ENCODE data around the gene ABCB10. TPM values are rescaled to one million over a fixed set of nuclear protein-coding genes. Genes with fewer than 3 reads are reported as not detected.
A peak's percentile ranks its signal among the peaks of the same experiment; 100 is the strongest.

Gene ABCB10
- polyA plus RNA-seq, 4 donors, result 7.8 to 31.9 (median 11.3) TPM

DNA sequence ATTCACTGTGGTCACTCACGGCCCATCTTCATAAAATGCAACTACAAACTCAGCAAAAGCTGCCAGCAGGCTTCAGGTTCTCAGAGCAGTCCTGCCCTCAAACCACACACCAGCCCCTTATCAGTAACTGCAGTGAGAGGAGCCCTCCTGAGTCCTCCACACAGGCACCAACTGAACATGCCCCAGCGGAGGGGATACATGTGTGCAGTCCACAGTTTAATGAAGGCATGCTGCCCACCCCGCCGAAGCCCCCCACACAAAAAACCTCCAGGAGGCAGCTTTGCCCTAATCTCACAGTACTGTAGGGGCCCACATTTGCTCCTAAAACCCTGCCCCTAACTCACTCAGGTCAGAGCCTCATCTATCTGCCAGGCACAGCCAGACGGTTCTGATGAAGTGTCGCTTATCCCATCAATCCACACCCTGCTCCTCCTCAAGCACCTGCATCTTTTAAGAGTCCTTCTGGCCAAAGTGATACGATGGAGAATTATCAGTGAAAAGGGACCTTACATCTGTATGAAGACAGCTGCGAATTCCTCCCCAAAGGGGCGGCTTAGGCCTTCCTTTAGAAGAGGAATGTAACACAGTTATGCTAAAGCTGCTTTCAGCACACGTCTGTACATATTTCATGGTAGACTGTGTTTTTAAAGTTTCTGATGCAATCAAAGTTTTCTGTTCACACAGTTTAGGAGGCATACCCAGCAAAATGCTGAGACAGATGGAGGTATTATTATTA, 3.5 kb downstream of the ABCB10 start:
- no peak overlapping the region for H3K27ac ChIP-seq (ENCODE audit: low read depth in 1 of 3, low read length in 2 of 3)
- peaks cover 0 to 11% (median 0%) of the 10 kb centered on the region in 3 donors for H3K36me3 ChIP-seq (ENCODE audit: control insufficient read depth in 3 of 3, insufficient read depth in 2 of 3, low read depth in 1 of 3, low read length in 3 of 3)
- FAIRE-seq (no peak), DNase-seq (no peak)
- peaks cover 3 to 12% (median 4%) of the 10 kb centered on the region in 3 donors for H3K4me1 ChIP-seq (ENCODE audit: control insufficient read depth in 3 of 3, insufficient read depth in 2 of 3, low read depth in 1 of 3, low read length in 2 of 3)
- no peak overlapping the region for H3K4me3 ChIP-seq (ENCODE audit: low read depth in 1 of 3, low read length in 3 of 3)
- H3K27me3 ChIP-seq (ENCODE audit: control insufficient read depth in 3 of 3, insufficient read depth in 3 of 3, low read length in 3 of 3), result no peaks in the 10 kb centered on the region
- 76 to 81% (median 80%) methylated on average over 10 of the region's 10 CpGs for WGBS, 3 donors
- H3K9me3 ChIP-seq (ENCODE audit: control insufficient read depth in 2 of 2, insufficient read depth in 1 of 2, low read depth in 1 of 2, low read length in 1 of 2), result no peaks in the 10 kb centered on the region

DNA sequence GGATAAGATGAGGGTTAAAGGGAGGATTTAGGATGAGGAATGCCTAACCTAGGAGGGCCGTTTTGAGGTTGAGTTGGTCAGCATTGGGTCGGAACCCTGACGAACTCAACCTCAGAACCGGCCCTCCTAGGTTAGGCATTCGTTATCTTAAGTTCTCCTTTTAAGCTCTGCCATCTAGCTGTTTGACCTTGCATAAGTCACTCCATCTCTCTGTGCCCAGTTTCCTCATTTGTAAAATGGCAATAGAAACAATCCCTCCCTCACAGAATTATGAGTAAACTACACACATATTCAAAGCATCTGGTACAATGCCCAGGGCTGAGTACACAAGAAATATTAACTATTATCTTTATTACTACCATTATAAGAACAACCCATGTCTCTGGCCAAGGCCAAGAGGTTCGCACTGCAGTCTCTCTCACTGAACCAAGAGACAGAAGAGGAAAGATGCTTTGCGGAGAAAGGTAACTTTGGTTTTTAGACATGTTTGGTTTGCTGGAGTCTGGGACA, 4.8 kb downstream of the ABCB10 start:
- peaks cover 0 to 12% (median 4%) of the 10 kb centered on the region in 3 donors for H3K4me1 ChIP-seq (ENCODE audit: control insufficient read depth in 3 of 3, insufficient read depth in 2 of 3, low read depth in 1 of 3, low read length in 2 of 3)
- no peak overlapping the region for H3K4me3 ChIP-seq (ENCODE audit: low read depth in 1 of 3, low read length in 3 of 3)
- 50 to 81% (median 58%) methylated on average over 7 of the region's 7 CpGs for WGBS, 3 donors
- H3K9me3 ChIP-seq (ENCODE audit: control insufficient read depth in 2 of 2, insufficient read depth in 1 of 2, low read depth in 1 of 2, low read length in 1 of 2), result no peaks in the 10 kb centered on the region
- no peaks in the 10 kb centered on the region for H3K27me3 ChIP-seq (ENCODE audit: control insufficient read depth in 3 of 3, insufficient read depth in 3 of 3, low read length in 3 of 3)
- DNase-seq (peak in 1 of 2 donors; percentile 15), FAIRE-seq (no peak)
- peaks cover 0 to 19% (median 0%) of the 10 kb centered on the region in 3 donors for H3K36me3 ChIP-seq (ENCODE audit: control insufficient read depth in 3 of 3, insufficient read depth in 2 of 3, low read depth in 1 of 3, low read length in 3 of 3)
- no peak overlapping the region for H3K27ac ChIP-seq (ENCODE audit: low read depth in 1 of 3, low read length in 2 of 3)

GRCh38 chr1:229552732-229553131, 5.8 kb downstream of the ABCB10 start:
- DNase-seq (no peak), FAIRE-seq (no peak)
- Histone ChIP-seq H3K4me3 (ENCODE audit: low read depth in 1 of 3, low read length in 3 of 3) (no peak overlapping the region), H3K9me3 (ENCODE audit: control insufficient read depth in 2 of 2, insufficient read depth in 1 of 2, low read depth in 1 of 2, low read length in 1 of 2) (no peaks in the 10 kb centered on the region), H3K27me3 (ENCODE audit: control insufficient read depth in 3 of 3, insufficient read depth in 3 of 3, low read length in 3 of 3) (no peaks in the 10 kb centered on the region), H3K27ac (ENCODE audit: low read depth in 1 of 3, low read length in 2 of 3) (no peak overlapping the region), H3K36me3 (ENCODE audit: control insufficient read depth in 3 of 3, insufficient read depth in 2 of 3, low read depth in 1 of 3, low read length in 3 of 3) (peaks cover 0 to 22% (median 3%) of the 10 kb centered on the region in 3 donors), H3K4me1 (ENCODE audit: control insufficient read depth in 3 of 3, insufficient read depth in 2 of 3, low read depth in 1 of 3, low read length in 2 of 3) (peaks cover 0 to 12% (median 4%) of the 10 kb centered on the region in 3 donors)
- 79 to 82% (median 82%) methylated on average over 5 of the region's 5 CpGs for WGBS, 3 donors

- H3K27ac ChIP-seq (ENCODE audit: low read depth in 1 of 3, low read length in 2 of 3), result no peak overlapping the region
- no peak overlapping the region for H3K4me3 ChIP-seq (ENCODE audit: low read depth in 1 of 3, low read length in 3 of 3)
- 55 to 68% (median 66%) methylated on average over 3 of the region's 3 CpGs for WGBS, 3 donors
- H3K9me3 ChIP-seq (ENCODE audit: control insufficient read depth in 2 of 2, insufficient read depth in 1 of 2, low read depth in 1 of 2, low read length in 1 of 2), result no peaks in the 10 kb centered on the region
- DNase-seq, result no peak
- FAIRE-seq, result no peak
- H3K36me3 ChIP-seq (ENCODE audit: control insufficient read depth in 3 of 3, insufficient read depth in 2 of 3, low read depth in 1 of 3, low read length in 3 of 3), result peaks cover 2 to 35% (median 11%) of the 10 kb centered on the region in 3 donors
- peaks cover 0 to 9% (median 2%) of the 10 kb centered on the region in 3 donors for H3K4me1 ChIP-seq (ENCODE audit: control insufficient read depth in 3 of 3, insufficient read depth in 2 of 3, low read depth in 1 of 3, low read length in 2 of 3)
- no peaks in the 10 kb centered on the region for H3K27me3 ChIP-seq (ENCODE audit: control insufficient read depth in 3 of 3, insufficient read depth in 3 of 3, low read length in 3 of 3)
These were observed 7.5 kb downstream of the ABCB10 start for GRCh38 chr1:229550812-229551567.

GRCh38 chr1:229547542-229547941, 11.0 kb downstream of the ABCB10 start:
- Histone ChIP-seq H3K4me1 (ENCODE audit: control insufficient read depth in 3 of 3, insufficient read depth in 2 of 3, low read depth in 1 of 3, low read length in 2 of 3) (peaks cover 0 to 5% (median 0%) of the 10 kb centered on the region in 3 donors), H3K27ac (ENCODE audit: low read depth in 1 of 3, low read length in 2 of 3) (no peak overlapping the region), H3K9me3 (ENCODE audit: control insufficient read depth in 2 of 2, insufficient read depth in 1 of 2, low read depth in 1 of 2, low read length in 1 of 2) (peaks cover 0 to 4% of the 10 kb centered on the region in 2 donors), H3K4me3 (ENCODE audit: low read depth in 1 of 3, low read length in 3 of 3) (no peak overlapping the region), H3K27me3 (ENCODE audit: control insufficient read depth in 3 of 3, insufficient read depth in 3 of 3, low read length in 3 of 3) (no peaks in the 10 kb centered on the region), H3K36me3 (ENCODE audit: control insufficient read depth in 3 of 3, insufficient read depth in 2 of 3, low read depth in 1 of 3, low read length in 3 of 3) (peaks cover 10 to 37% (median 14%) of the 10 kb centered on the region in 3 donors)
- FAIRE-seq (no peak), DNase-seq (no peak)
- whole genome bisulfite sequencing, 3 donors, result 93 to 97% (median 95%) methylated on average over 7 of the region's 7 CpGs

- no peak overlapping the region for H3K4me3 ChIP-seq (ENCODE audit: low read depth in 1 of 3, low read length in 3 of 3)
- no peaks in the 10 kb centered on the region for H3K27me3 ChIP-seq (ENCODE audit: control insufficient read depth in 3 of 3, insufficient read depth in 3 of 3, low read length in 3 of 3)
- DNase-seq (no peak), FAIRE-seq (no peak)
- H3K4me1 ChIP-seq (ENCODE audit: control insufficient read depth in 3 of 3, insufficient read depth in 2 of 3, low read depth in 1 of 3, low read length in 2 of 3), result peaks cover 0 to 7% (median 0%) of the 10 kb centered on the region in 3 donors
- WGBS, 3 donors, result 92 to 100% (median 96%) methylated on average over 1 of the region's 1 CpG
- H3K27ac ChIP-seq (ENCODE audit: low read depth in 1 of 3, low read length in 2 of 3), result no peak overlapping the region
- peaks cover 14 to 51% (median 15%) of the 10 kb centered on the region in 3 donors for H3K36me3 ChIP-seq (ENCODE audit: control insufficient read depth in 3 of 3, insufficient read depth in 2 of 3, low read depth in 1 of 3, low read length in 3 of 3)
- peaks cover 0 to 4% of the 10 kb centered on the region in 2 donors for H3K9me3 ChIP-seq (ENCODE audit: control insufficient read depth in 2 of 2, insufficient read depth in 1 of 2, low read depth in 1 of 2, low read length in 1 of 2)
These were observed 13.9 kb downstream of the ABCB10 start for GRCh38 chr1:229544587-229544986.

DNA sequence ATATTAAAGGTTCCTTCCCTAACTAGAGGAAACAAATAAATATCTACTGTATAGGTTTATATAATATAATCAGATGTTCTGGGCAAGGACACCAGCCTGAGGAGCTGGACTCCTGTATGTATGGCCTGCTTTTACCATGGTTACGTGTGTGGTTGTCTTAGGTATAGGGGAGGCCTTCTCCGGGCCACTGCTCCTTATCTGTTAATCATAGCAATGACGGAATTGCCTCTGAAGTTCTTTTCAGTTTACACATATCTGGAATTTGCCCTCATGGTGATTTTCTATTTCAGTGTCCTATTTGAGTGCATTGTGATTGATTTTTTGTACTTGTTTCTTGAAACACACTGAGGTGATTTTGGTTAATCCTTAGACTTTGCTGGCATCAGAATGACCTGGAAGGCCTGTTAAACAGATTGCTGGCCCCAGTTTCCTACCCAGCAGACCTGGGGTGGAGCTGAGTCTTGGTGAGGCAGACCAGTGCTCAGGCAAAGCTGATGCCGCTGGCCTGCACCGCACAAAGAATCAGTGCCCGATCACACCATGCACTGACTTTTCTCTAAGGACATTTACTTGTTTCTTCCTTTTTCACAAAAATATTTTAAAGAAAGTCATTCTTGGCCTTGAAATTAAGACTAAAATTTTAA, 18.5 kb downstream of the ABCB10 start:
- no peak for FAIRE-seq
- peak overlapping the region in 1 of 3 donors; percentile 39 for H3K27ac ChIP-seq (ENCODE audit: low read depth in 1 of 3, low read length in 2 of 3)
- WGBS, 3 donors, result 73 to 85% (median 80%) methylated on average over 6 of the region's 6 CpGs
- no peak overlapping the region for H3K4me3 ChIP-seq (ENCODE audit: low read depth in 1 of 3, low read length in 3 of 3)
- no peaks in the 10 kb centered on the region for H3K27me3 ChIP-seq (ENCODE audit: control insufficient read depth in 3 of 3, insufficient read depth in 3 of 3, low read length in 3 of 3)
- peak in 1 of 2 donors; percentile 65 for DNase-seq
- H3K36me3 ChIP-seq (ENCODE audit: control insufficient read depth in 3 of 3, insufficient read depth in 2 of 3, low read depth in 1 of 3, low read length in 3 of 3), result peaks cover 8 to 48% (median 22%) of the 10 kb centered on the region in 3 donors
- peaks cover 0 to 7% (median 0%) of the 10 kb centered on the region in 3 donors for H3K4me1 ChIP-seq (ENCODE audit: control insufficient read depth in 3 of 3, insufficient read depth in 2 of 3, low read depth in 1 of 3, low read length in 2 of 3)
- H3K9me3 ChIP-seq (ENCODE audit: control insufficient read depth in 2 of 2, insufficient read depth in 1 of 2, low read depth in 1 of 2, low read length in 1 of 2), result peaks cover 0 to 4% of the 10 kb centered on the region in 2 donors

DNA sequence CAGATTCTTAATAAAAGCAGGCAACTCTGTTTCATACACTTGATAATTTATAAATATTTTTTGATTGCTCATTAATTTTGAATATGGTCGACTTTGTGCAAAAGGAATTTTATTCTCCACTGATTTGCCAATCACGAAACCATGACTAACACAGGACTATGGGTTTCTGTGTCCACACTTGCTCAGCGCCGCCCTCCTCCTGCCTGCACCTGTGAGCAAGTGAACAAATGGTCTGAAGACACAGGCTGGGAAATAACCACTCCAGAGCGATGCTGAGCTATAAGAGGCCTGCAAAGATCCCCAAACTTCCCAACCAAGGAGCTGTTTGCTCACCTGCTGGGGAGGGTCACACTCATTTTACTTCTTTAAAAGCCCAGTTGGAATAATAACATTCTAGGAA, 19.6 kb downstream of the ABCB10 start:
- H3K4me3 ChIP-seq (ENCODE audit: low read depth in 1 of 3, low read length in 3 of 3), result no peak overlapping the region
- FAIRE-seq (no peak), DNase-seq (no peak)
- peaks cover 7 to 44% (median 23%) of the 10 kb centered on the region in 3 donors for H3K36me3 ChIP-seq (ENCODE audit: control insufficient read depth in 3 of 3, insufficient read depth in 2 of 3, low read depth in 1 of 3, low read length in 3 of 3)
- WGBS, 3 donors, result 92 to 94% (median 93%) methylated on average over 5 of the region's 5 CpGs
- no peaks in the 10 kb centered on the region for H3K27me3 ChIP-seq (ENCODE audit: control insufficient read depth in 3 of 3, insufficient read depth in 3 of 3, low read length in 3 of 3)
- peaks cover 0 to 7% (median 0%) of the 10 kb centered on the region in 3 donors for H3K4me1 ChIP-seq (ENCODE audit: control insufficient read depth in 3 of 3, insufficient read depth in 2 of 3, low read depth in 1 of 3, low read length in 2 of 3)
- no peaks in the 10 kb centered on the region for H3K9me3 ChIP-seq (ENCODE audit: control insufficient read depth in 2 of 2, insufficient read depth in 1 of 2, low read depth in 1 of 2, low read length in 1 of 2)
- H3K27ac ChIP-seq (ENCODE audit: low read depth in 1 of 3, low read length in 2 of 3), result no peak overlapping the region
